ENCODE measurements around the gene NADK.

- TF ChIP-seq EZH2 (IDR thresholded peaks at IDR 0.05; ENCODE audit: borderline replicate concordance, low read depth, low read length, poor library complexity, severe bottlenecking), result no peak
- TF ChIP-seq, protein P1, sequence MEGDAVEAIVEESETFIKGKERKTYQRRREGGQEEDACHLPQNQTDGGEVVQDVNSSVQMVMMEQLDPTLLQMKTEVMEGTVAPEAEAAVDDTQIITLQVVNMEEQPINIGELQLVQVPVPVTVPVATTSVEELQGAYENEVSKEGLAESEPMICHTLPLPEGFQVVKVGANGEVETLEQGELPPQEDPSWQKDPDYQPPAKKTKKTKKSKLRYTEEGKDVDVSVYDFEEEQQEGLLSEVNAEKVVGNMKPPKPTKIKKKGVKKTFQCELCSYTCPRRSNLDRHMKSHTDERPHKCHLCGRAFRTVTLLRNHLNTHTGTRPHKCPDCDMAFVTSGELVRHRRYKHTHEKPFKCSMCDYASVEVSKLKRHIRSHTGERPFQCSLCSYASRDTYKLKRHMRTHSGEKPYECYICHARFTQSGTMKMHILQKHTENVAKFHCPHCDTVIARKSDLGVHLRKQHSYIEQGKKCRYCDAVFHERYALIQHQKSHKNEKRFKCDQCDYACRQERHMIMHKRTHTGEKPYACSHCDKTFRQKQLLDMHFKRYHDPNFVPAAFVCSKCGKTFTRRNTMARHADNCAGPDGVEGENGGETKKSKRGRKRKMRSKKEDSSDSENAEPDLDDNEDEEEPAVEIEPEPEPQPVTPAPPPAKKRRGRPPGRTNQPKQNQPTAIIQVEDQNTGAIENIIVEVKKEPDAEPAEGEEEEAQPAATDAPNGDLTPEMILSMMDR (conservative IDR thresholded peaks at IDR 0.05; ENCODE audit: low read depth, low read length), result no peak
These were observed 22.4 kb downstream of the NADK start for GRCh38 chr1:1755852-1756251.

All from A673 (cell line).